HG02623 (cell line): Measurements from ENCODE around the gene ACADS.
"Not testable (repeated sequence)": the region's sequence is repeated elsewhere in the genome, so short reads cannot be mapped to it uniquely, and the experiment has no call there.

ENCODE experiments used
- ATAC-seq: cut with Tn5 transposase; IDR thresholded peaks from one replicate; pipeline ENCODE4 v1.9.1; 2021; ENCODE audit warnings: moderate library complexity; ENCODE audit not compliant: unreplicated experiment

ACADS gene

GRCh38 chr12:120725151-120725658 is 421 bp upstream of the ACADS start:
- no peak for ATAC-seq

GRCh38 chr12:120726510-120726793 is 826 bp downstream of the ACADS start:
- ATAC-seq: no peak

- no peak for ATAC-seq
Measured at GRCh38 chr12:120726961-120727360, 1.3 kb downstream of the ACADS start.

GRCh38 chr12:120732198-120732597 is 6.6 kb downstream of the ACADS start:
- not testable (repeated sequence) for ATAC-seq

- no peak for ATAC-seq
Measured at GRCh38 chr12:120733574-120733973, 7.9 kb downstream of the ACADS start.

GRCh38 chr12:120734210-120734609 is 8.6 kb downstream of the ACADS start:
- no peak for ATAC-seq

DNA sequence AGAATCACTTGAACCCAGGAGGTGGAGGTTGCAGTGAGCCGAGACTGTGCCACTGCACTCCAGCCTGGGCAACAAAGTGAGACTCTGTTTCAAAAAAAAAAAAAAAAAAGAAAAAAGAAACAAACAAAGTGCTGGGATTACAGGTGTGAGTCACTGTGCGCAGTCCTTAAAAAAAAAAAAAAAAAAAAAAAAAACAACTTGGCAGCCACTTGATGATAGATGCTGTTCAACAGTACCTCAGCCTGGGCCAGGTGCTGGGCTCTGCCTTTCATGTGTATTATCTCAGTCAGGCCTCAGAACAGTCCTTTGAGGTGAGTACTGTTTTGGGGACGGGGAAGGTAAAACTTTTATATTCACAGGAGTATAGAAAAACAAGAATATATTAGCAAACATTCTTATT is 9.6 kb downstream of the ACADS start:
- no peak for ATAC-seq

DNA sequence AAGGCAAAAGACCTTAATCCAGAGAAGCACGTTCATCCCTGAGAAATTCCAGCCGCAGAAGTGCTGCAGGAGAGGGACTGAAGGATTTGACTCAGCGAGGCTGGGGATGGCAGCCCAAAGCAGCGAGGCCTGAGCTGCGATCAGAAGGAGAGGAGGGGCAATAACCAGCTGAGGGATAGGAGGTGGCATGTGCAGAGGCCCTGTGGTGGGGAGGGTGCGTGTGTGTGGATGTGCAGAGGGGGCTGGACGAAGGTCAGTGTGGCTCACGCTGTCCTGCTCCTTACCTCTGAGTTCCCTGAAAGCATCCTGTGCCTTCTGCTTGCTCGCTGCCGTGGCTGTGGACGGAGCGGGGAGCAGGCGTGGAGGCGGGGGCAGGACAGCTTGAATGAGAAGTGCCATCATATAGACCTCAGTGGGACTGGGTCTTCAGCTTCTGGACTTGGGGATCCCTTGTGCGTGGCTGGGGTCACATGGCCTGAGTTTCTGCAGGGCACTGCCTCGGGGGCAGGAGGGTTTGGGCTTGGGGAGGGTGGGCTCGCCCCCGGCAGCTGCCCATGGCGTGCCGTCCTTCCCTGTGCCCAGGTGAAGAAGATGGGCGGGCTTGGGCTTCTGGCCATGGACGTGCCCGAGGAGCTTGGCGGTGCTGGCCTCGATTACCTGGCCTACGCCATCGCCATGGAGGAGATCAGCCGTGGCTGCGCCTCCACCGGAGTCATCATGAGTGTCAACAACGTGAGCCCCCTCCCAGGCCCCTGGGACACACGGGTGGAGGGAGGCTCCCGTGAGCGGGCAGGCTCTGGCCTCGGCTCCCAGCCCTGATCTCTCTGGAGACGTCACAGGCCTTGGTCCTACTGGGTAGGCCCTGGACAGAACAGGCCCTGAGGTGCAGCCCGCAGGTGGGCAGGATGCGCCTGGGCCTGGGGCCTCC is 11.0 kb downstream of the ACADS start:
- no peak for ATAC-seq

DNA sequence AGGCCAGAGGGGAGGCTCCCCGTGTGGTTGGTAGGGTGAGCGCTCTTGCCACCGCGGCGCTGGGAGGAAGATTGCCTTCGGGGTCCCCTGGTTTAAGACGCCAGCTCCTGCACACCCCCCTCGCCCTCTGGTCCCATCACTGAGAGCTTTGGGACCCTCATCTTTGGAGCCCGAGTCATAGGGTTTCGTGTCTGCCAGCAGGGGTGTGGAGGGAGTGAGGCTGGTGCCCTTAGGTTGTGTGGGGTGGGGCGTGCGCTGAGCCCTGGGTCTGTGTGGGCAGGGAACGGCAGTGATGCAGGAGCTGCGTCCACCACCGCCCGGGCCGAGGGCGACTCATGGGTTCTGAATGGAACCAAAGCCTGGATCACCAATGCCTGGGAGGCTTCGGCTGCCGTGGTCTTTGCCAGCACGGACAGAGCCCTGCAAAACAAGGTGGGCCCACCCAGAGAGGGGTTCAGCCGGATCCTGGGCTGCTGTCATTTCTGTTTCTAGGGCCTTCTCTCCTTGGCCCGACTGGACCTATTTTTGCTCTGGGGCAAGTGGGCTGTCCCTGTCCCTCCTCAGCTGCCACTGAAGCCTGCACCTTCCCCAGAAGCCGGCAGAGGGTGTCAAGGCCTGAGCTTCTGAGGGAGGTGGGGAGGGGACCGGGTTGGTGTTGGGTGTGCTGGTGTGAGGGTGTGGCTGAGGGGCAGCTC is 12.1 kb downstream of the ACADS start:
- no peak for ATAC-seq

DNA sequence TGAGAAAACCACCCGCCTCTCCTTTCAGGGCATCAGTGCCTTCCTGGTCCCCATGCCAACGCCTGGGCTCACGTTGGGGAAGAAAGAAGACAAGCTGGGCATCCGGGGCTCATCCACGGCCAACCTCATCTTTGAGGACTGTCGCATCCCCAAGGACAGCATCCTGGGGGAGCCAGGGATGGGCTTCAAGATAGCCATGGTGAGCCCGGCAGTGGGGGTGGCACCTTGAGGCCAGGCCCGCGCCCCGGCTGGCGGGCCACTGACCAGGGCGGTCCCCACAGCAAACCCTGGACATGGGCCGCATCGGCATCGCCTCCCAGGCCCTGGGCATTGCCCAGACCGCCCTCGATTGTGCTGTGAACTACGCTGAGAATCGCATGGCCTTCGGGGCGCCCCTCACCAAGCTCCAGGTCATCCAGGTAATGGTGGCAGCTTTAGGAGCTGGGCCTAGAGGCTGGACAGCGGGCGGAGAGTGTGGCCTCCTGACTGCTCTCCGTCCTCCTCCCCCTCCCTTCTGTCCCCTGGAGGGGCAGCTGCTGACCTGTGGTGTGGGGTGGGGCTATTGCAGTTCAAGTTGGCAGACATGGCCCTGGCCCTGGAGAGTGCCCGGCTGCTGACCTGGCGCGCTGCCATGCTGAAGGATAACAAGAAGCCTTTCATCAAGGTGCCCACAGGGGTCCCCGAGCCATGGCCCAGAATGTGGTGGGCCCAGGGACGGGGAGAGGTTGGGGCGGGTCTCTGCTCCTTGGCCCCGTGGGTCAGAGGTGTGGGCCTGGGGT is 12.8 kb downstream of the ACADS start:
- no peak for ATAC-seq

DNA sequence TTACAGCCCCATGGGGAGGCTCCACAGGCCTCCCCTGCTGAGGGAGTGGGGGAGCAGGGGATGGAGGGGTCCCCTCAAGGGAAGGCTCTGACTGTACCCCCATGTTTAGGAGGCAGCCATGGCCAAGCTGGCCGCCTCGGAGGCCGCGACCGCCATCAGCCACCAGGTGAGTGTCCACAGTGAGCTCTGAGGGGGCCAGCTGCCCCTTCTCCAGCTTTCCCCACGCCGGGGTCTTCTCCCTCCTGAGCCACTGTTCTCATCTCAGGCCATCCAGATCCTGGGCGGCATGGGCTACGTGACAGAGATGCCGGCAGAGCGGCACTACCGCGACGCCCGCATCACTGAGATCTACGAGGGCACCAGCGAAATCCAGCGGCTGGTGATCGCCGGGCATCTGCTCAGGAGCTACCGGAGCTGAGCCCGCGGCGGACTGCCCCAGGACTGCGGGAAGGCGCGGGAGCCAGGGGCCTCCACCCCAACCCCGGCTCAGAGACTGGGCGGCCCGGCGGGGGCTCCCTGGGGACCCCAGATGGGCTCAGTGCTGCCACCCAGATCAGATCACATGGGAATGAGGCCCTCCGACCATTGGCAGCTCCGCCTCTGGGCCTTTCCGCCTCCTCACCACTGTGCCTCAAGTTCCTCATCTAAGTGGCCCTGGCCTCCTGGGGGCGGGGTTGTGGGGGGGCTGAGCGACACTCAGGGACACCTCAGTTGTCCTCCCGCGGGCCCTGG is 13.6 kb downstream of the ACADS start:
- no peak for ATAC-seq

- ATAC-seq: no peak
Measured at GRCh38 chr12:120739821-120740613, 14.4 kb downstream of the ACADS start.

GRCh38 chr12:120740871-120741270 is 15.2 kb downstream of the ACADS start:
- no peak for ATAC-seq

DNA sequence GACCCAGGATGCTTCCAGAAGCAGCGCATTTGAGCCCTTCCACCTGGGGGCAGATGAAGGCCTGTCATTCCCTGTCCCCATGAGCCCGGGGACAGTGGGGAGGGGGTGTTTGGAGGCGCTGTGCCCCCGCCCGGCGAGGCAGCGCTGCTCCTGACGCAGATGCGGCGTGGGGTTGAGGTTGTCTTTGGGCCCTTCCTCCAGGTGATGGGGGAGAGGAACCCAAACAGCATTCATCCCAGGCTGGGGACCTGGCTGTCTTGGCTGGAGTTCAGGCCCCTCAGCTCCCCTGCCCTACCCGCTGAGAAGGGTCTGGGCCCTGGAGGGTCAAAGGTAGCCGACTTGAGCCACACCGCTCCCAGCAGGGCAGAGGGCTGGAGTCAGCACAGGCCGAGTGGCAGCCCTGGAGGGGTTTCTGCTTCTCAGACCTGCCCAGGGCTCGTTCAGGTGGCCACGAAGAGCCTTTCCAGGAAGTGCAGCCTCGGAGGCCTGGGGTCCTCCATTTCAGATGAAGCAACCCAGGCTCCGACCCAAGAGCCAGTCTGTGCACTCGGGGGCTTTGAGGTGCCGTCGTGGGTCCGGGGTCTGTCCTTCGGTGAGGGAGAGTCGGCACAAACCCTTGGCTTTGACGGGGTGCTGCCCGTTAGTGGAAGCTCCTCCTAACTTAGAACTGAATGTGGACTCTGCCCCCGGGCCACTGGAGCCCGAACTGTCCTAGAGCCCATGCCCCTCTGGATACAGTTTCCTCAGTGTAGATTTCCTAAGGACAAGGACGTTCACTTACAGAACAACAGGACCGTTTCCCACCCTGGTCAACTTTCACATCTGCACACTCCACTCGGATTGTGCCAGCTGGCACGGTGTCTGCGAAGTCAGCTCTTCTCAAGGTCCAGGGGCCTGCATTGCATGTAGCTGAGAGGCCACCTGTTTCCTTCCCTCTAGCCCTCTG is 16.1 kb downstream of the ACADS start:
- ATAC-seq: no peak

DNA sequence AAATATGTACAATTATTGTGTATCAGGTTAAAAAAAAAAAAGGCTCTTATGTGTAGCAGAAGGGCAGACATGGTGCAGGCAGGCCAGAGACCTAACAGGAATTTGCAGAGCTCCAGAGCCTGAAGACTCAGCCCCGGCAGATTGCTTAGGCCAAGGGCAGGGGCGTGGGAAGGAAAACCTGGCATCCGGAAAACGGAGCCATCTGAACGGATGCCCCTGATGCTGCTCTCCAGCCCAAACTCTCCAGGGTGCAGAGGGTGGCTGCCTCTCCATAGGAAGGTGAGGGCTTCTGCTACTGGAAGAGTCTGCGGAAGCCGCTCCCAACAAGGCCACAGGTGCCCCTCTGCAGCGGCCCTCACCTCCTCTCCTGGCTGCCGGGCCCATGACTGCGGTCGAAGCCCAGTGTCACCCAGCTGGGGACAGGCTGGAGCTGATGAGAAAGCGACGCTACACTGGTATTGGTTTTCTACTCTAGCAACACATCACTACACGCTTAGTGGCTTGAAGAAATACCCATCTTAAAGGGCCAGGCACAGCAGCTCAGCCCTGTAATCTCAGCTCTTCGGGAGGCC is 19.4 kb downstream of the ACADS start:
- ATAC-seq: no peak

- no peak for ATAC-seq
Measured at GRCh38 chr12:120748242-120748641, 22.6 kb downstream of the ACADS start.

GRCh38 chr12:120749256-120749655 is 23.6 kb downstream of the ACADS start:
- no peak for ATAC-seq

DNA sequence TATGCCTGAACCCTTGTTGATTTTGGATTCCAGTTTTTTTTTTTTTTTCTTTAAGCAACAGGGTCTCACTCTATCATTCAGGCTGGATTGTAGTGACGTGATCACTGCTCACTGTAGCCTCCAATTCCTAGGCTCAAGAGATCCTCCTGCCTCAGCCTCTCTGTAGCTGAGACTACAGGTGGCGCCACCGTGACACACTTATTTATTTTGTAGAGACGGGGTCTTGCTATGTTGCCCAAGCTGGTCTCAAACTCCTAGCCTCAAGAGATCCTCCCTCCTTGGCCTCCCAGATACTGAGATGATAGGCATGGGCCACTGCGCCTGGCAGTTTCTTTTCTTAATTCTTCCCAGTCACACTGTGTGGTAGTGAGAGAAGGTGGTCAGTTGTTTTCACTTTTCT is 25.2 kb downstream of the ACADS start:
- no peak for ATAC-seq

DNA sequence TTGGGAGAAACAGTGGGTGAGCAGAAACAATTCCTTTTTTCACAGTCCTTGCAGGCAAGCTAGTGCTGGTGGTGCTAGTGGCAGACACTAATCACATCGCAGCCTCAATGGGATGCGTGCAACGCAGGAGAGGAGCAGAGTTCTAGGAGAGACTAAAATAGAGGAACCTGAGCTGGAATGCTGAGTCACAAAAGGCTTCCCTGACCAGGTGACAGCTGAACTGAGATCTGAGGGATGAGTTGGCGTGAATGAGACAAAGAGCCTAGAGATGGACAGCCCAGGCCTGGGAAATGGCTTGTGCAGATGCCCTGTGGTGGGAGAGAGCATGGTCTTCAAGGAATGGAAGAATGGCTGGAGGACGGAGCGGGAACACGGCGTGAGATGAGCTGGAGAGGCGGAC is 25.8 kb downstream of the ACADS start:
- ATAC-seq: no peak
